AG09319 (cell line): ENCODE measurements around the gene GIMAP8.

Experiments
- DNase-seq: peaks from one replicate; pipeline ENCODE4 v3.0.0-alpha.2; 2010; ENCODE audit warnings: low read depth; ENCODE audit errors: extremely low read depth
- CTCF ChIP-seq: IDR thresholded peaks from 2 replicates; pipeline ENCODE4 v1.5.1; 2011; ENCODE audit warnings: low read depth, mild to moderate bottlenecking, inconsistent platforms, low read length, moderate library complexity

GIMAP8 gene

GRCh38 chr7:150408393-150409299 lies 41.8 kb upstream of the GIMAP8 start:
- DNase-seq = no peak
- TF ChIP-seq CTCF = no peak

- DNase-seq = no peak
- TF ChIP-seq CTCF = no peak
These were observed 41.0 kb upstream of the GIMAP8 start for GRCh38 chr7:150409300-150410030.

- no peak for DNase-seq
- TF ChIP-seq CTCF = no peak
These were observed 40.3 kb upstream of the GIMAP8 start for GRCh38 chr7:150410131-150410530.

GRCh38 chr7:150410680-150411346 lies 39.6 kb upstream of the GIMAP8 start:
- TF ChIP-seq CTCF = no peak
- no peak for DNase-seq

GRCh38 chr7:150411606-150412005 lies 38.8 kb upstream of the GIMAP8 start:
- no peak for TF ChIP-seq CTCF
- no peak for DNase-seq

GRCh38 chr7:150412016-150412415 lies 38.4 kb upstream of the GIMAP8 start:
- no peak for TF ChIP-seq CTCF
- DNase-seq = no peak
